ENCODE measurements around the gene AUP1. TPM values are rescaled to one million over a fixed set of nuclear protein-coding genes. Genes with fewer than 3 reads are reported as not detected.

The AUP1 gene
- 396 and 984 TPM in 2 replicates for total RNA-seq (2011; cell fraction: chromatin; rRNA removed; ENCODE audit: low replicate concordance)
- total RNA-seq (2011; cell fraction: nucleolus; rRNA removed): 901 and 928 TPM in 2 replicates
- total RNA-seq (2011; cell fraction: nucleoplasm; rRNA removed): 568 and 636 TPM in 2 replicates
- 183 and 192 TPM in 2 replicates for total RNA-seq (2014; rRNA removed)
- 105 and 130 TPM in 2 replicates for total RNA-seq (2014; rRNA removed; fragmentation: Illumina TruSeq; extraction: Trizol)
- total RNA-seq (2015; rRNA removed; fragmentation: Illumina TruSeq; extraction: Trizol): 165 and 173 TPM in 2 replicates
- total RNA-seq (2021): 165 and 166 TPM in 2 replicates
- polyA plus RNA-seq (2011; rRNA removed): 118 and 196 TPM in 2 replicates
- 159 and 372 TPM in 2 replicates for polyA plus RNA-seq (2011; cell fraction: cytosol; rRNA removed)
- polyA plus RNA-seq (2011; cell fraction: nucleus; rRNA removed): 1,037 and 1,663 TPM in 2 replicates
- polyA plus RNA-seq (2012): 131 and 205 TPM in 2 replicates
- 217 and 245 TPM in 2 replicates for polyA plus RNA-seq (2014; fragmentation: Illumina TruSeq; extraction: Trizol)
- 100 to 1,000 TPM in 1 of 2 experiments, 10 to 100 TPM in 1; 70.7 to 113 TPM for polyA plus RNA-seq (2014; fragmentation: Nextera tagmentation; extraction: Ambion mirVana)
- 245 and 268 TPM in 2 replicates for polyA plus RNA-seq (2014; rRNA removed)
- 48.7 and 121 TPM in 2 replicates for polyA minus RNA-seq (2011; rRNA and poly(A)+ RNA removed)
- polyA minus RNA-seq (2011; cell fraction: cytosol; rRNA and poly(A)+ RNA removed): 56.7 and 112 TPM in 2 replicates
- 209 and 232 TPM in 2 replicates for polyA minus RNA-seq (2011; cell fraction: nucleus; rRNA and poly(A)+ RNA removed)
- percentile 97 among the genes with signal in this experiment for Bru-seq, nascent RNA
- BruChase-seq, experiment 1, labeled RNA remaining after a 2-hour chase: percentile 96 among the genes with signal in this experiment
- BruChase-seq, experiment 2, labeled RNA remaining after a 6-hour chase: percentile 98 among the genes with signal in this experiment
- long read RNA-seq, experiment 1, transcript AUP1-202 (12 exons, 1,581 nt): minor isoform, 10 of 917 reads
- long read RNA-seq, experiment 1, transcript AUP1-201 (12 exons, 1,695 nt): major isoform, 510 of 917 reads
- long read RNA-seq, experiment 1, partial matches to known transcripts: 122 of 917 reads
- long read RNA-seq, experiment 1, other reads (novel, unspliced or antisense): 269 of 917 reads
- long read RNA-seq, experiment 2, transcript AUP1-201 (12 exons, 1,695 nt): major isoform, 111 of 209 reads
- long read RNA-seq, experiment 2, transcript AUP1-202 (12 exons, 1,581 nt): minor isoform, 5 of 209 reads
- long read RNA-seq, experiment 2, partial matches to known transcripts: 30 of 209 reads
- long read RNA-seq, experiment 2, other reads (novel, unspliced or antisense): 61 of 209 reads
- long read RNA-seq, experiment 3, transcript AUP1-201 (12 exons, 1,695 nt): major isoform, 212 of 263 reads
- long read RNA-seq, experiment 3, partial matches to known transcripts: 8 of 263 reads
- long read RNA-seq, experiment 3, other reads (novel, unspliced or antisense): 40 of 263 reads

DNA sequence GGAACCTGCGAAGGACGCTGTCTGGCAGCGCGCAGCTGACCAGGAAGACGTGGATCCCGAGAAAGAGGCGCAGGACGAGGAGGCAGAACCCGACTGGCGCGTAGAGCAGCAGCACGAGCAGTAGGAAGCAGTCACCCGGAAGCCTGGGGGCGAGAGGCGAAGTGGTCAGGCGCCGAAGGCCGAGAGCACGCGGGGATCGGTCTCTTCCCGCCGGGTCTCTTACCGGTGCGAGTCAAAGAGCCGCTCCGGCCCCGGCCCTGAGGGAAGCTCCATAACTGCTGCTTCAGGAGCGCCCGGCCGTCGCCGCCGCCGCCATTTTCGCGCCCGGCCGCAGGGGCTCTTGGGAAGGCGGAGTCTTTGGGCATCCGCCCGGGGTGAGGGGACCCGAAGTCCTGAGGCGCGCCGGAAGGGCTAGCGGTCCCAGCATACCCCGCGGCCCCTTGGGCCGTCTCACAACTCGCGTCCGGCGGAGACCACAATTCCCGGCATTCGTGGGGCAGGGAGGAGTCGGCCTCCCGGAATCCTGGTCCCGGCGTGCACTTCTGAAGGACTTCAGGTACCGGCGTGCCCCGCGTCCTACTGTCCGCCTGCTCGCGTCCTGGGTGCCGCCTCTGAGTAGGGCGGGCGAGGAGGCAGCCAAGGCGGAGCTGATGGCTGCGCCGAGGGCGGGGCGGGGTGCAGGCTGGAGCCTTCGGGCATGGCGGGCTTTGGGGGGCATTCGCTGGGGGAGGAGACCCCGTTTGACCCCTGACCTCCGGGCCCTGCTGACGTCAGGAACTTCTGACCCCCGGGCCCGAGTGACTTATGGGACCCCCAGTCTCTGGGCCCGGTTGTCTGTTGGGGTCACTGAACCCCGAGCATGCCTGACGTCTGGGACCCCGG is at the start of gene AUP1, which contains the start of gene HTRA2:
Gene AUP1 (minus strand): TSS at position 350 of the 882 bp plus-strand sequence. CDS start 77 bp downstream, at position 273.
Gene HTRA2 (plus strand): TSS at position 577 of the 882 bp plus-strand sequence. CDS start 74 bp downstream, at position 651.
- Histone ChIP-seq H3K4me1 (replicated peaks in 1 of 2; ENCODE audit: control insufficient read depth in 2 of 2, insufficient read depth in 2 of 2, low read length in 2 of 2) (peaks cover 28 to 35% of the 10 kb centered on the region in 2 experiments), H3K27ac (ENCODE audit: extremely low read depth, low read depth, low read length) (peak within 1 kb of the TSS; percentile 94), H4K20me1 (replicated peaks; ENCODE audit: control insufficient read depth, insufficient read depth, low read length) (peaks cover 5% of the 10 kb centered on the region; the same call in 1 of the 2 replicates), H3K4me3 (peak within 1 kb of the TSS; percentile 96), H3K9me3 (replicated peaks; ENCODE audit: control insufficient read depth, insufficient read depth, low read depth, low read length) (no peaks in the 10 kb centered on the region), H3K9ac (ENCODE audit: insufficient read depth in 1 of 2, low read depth in 2 of 2, low read length in 2 of 2) (peak within 1 kb of the TSS; percentile 95 to 97), H3K27me3 (ENCODE audit: control insufficient read depth in 2 of 2, insufficient read depth in 2 of 2, low read length in 2 of 2) (no peaks in the 10 kb centered on the region), H3K9me1 (ENCODE audit: control insufficient read depth, insufficient read depth, low read length) (peaks cover 3% of the 10 kb centered on the region), H3K36me3 (ENCODE audit: control insufficient read depth, insufficient read depth, low read length) (peaks cover 65% of the 10 kb centered on the region), H2AFZ (ENCODE audit: low read depth, low read length) (peak within 1 kb of the TSS; percentile 89), H3K79me2 (ENCODE audit: control insufficient read depth, insufficient read depth, low read length) (peaks cover 52% of the 10 kb centered on the region), H3K4me2 (ENCODE audit: insufficient read depth, low read length) (peak within 1 kb of the TSS; percentile 97)
- POLR2A ChIA-PET: interaction anchor here (0.6 to 3.9 kb wide), 20 partner anchors 9 to 379 kb away, joined by 3 to 25 read pairs (median 4); partner anchors contain the start of genes CCDC142, MRPL53 and TTC31
- in situ Hi-C loops (cut with MboI) (no loop called here), intact Hi-C loops (cut with micrococcal nuclease) (loop anchor here (1.0 to 5.0 kb wide), 6 partner anchors 22 to 277 kb away; partner anchors contain the start of genes CCDC142, DOK1, PCGF1 and TTC31)
- no TSS peak for BruUV-seq (replicated peaks)
- CTCF ChIA-PET (ENCODE audit: low intra/inter-chr PET ratio): interaction anchor here (0.7 to 1.5 kb wide), 2 partner anchors 58 to 183 kb away, joined by 3 to 4 read pairs; no protein-coding TSS in a partner anchor
- FAIRE-seq: peak; percentile 96
- WGBS (ENCODE audit: insufficient coverage, low coverage, missing lambda C conversion rate): 1% methylated on average over 60 of the region's 87 CpGs
- peak; percentile 94 for ATAC-seq
- DNase-seq (ENCODE audit: extremely low read depth in 1 of 4, low spot score in 3 of 4): peak; percentile 89 to 99 (median 95)
- TF ChIP-seq NR0B1 (IDR thresholded peaks at IDR 0.05; ENCODE audit: partially characterized antibody) (no peak), IRF1 (CRISPR knock-in tag; IDR thresholded peaks at IDR 0.05; ENCODE audit: borderline replicate concordance) (no peak), SAFB2 (IDR thresholded peaks at IDR 0.05; ENCODE audit: borderline replicate concordance, low read depth, low read length, severe bottlenecking) (no peak), ZNF175 (CRISPR knock-in tag; IDR thresholded peaks at IDR 0.05; ENCODE audit: low read depth) (peak; percentile 56; the same call in 1 of the 2 replicates), MAFK (IDR thresholded peaks at IDR 0.05; ENCODE audit: low read length) (no peak)
- TF ChIP-seq, protein P1, sequence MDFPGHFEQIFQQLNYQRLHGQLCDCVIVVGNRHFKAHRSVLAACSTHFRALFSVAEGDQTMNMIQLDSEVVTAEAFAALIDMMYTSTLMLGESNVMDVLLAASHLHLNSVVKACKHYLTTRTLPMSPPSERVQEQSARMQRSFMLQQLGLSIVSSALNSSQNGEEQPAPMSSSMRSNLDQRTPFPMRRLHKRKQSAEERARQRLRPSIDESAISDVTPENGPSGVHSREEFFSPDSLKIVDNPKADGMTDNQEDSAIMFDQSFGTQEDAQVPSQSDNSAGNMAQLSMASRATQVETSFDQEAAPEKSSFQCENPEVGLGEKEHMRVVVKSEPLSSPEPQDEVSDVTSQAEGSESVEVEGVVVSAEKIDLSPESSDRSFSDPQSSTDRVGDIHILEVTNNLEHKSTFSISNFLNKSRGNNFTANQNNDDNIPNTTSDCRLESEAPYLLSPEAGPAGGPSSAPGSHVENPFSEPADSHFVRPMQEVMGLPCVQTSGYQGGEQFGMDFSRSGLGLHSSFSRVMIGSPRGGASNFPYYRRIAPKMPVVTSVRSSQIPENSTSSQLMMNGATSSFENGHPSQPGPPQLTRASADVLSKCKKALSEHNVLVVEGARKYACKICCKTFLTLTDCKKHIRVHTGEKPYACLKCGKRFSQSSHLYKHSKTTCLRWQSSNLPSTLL (IDR thresholded peaks at IDR 0.05): no peak

Data from K562 (cell line).